ENCODE data around the gene STRIP1.

The STRIP1 gene

DNA sequence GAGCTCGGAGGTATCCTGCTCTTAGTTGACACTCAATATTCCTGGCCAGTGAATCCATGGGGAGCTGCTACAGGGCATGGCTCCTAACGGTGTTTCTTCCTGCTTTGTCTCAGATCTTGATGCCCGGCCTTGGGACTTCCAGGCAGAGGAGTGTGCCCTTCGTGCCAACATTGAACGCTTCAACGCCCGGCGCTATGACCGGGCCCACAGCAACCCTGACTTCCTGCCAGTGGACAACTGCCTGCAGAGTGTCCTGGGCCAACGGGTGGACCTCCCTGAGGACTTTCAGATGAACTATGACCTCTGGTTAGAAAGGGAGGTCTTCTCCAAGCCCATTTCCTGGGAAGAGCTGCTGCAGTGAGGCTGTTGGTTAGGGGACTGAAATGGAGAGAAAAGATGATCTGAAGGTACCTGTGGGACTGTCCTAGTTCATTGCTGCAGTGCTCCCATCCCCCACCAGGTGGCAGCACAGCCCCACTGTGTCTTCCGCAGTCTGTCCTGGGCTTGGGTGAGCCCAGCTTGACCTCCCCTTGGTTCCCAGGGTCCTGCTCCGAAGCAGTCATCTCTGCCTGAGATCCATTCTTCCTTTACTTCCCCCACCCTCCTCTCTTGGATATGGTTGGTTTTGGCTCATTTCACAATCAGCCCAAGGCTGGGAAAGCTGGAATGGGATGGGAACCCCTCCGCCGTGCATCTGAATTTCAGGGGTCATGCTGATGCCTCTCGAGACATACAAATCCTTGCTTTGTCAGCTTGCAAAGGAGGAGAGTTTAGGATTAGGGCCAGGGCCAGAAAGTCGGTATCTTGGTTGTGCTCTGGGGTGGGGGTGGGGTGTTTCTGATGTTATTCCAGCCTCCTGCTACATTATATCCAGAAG lies 19.4 kb downstream of the STRIP1 start:
- peak; percentile 35 for DNase-seq

DNA sequence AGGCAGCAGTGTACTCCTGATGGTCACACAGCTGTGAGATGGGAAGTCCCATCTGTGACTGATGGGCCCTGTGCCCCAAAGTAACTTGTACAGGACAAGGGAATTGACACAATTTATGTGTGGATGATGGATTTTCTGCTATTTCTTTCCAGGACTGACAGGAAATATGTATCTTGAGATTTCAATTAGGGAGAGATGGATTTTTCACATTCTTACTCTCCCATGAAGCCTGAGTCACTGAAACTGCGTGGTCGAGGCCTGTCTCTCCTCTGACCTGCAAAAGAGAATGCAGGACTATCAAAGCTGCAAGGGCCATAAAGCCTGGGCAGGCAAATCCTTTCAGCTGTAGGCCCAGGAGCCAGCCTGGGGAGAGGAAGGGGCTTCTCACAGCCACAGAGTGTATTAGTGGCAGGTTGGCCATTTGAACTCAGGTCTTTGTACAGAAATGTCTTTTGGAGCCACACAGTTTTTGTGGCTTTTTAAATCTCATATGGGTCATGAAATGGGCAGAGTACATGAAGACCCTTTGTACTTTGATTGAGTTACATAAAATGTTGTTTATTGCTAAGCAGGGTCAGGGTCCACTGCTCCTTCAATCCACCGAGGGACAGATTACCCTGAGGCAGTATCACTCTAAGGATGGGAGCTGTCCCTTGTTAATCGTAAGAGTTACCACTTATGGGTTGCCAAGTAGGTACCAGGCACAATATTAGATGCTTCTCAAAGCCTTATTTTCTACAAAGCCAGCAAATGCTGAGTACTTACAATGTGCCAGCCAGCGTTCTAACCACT lies 21.3 kb downstream of the STRIP1 start:
- DNase-seq: no peak

DNA sequence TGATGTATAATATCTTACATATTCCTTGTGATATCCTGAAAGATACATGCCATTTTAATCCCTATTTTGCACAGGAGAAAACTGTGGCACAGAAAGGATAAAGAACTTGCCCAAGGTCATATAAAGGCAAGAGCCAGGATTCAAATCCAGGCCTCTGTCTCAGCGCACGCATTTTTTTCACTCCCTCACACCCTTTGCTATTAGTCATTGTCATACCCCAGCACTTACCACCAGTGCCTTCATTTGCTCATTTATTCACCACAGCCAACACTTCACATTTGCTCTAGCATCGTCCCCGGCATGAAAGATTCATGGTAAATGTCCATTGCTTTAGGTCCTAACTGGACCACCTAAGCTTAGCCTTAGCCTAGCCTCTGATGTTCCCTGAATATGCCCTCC lies 21.9 kb downstream of the STRIP1 start:
- DNase-seq: no peak

DNA sequence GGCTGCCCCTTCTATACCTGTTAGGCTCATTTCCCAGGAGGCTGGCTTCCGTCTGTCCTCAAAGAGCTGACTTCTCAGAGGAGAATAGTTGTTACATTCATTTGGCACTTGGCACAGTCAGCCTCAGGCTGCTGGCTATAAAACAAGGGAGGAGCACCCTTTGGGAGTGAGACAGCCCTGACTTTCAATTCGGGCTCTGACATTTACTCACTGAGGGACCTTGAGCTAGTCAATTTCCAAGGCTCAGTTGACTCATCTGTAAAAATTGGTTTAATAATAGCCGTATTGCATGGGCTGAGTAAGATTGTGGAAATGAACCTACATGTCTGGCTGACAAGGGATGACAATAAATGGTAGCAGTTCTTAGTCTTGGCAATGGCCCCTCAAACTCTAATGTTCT lies 22.4 kb downstream of the STRIP1 start:
- DNase-seq: no peak

DNA sequence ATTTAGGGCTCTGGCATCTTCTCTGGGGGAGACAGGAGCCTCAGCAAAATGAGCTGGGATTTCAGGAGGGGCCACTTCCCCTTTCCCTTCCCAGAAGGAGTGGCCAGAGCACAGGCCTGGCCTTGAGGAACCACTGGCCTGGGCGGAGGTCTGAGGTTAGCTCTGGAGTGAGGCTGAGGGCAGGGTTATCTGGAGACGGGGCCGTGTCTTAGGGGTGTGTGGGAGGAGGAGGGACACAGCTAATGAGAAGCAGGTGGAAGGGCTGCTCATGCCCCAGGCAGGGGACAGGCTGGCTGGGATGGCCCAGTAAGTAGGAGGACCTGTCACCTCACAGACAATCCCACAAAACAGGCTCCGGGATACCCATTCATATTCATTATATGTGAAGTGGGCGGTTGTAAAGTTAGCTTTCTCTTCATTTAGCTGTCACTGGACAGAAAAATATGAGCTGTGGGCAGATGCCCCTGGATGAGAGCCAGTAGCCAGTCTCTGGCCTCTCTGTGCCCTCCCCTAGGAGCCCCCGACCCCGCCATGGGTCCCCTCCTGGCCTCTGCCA lies 23.6 kb downstream of the STRIP1 start:
- no peak for DNase-seq

DNA sequence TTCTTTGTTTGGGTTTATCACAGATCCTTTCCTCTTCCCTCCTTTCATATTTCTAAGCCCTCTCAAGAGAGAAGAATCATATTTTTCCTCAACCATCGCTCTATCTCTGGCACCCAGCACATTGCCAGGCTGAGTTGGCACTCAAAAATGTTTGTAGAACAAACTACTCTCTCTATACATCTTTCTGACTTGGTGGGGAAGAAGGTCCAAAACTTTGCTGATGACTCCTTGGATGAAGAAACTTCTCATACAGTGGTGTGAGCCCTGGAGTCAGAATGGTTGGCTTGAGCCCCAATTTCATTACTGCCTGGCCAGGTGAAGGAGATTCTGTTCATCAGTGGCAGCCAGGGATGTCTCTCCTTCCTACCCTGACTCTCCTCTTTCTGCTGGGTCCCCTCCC lies 24.2 kb downstream of the STRIP1 start:
- no peak for DNase-seq

DNA sequence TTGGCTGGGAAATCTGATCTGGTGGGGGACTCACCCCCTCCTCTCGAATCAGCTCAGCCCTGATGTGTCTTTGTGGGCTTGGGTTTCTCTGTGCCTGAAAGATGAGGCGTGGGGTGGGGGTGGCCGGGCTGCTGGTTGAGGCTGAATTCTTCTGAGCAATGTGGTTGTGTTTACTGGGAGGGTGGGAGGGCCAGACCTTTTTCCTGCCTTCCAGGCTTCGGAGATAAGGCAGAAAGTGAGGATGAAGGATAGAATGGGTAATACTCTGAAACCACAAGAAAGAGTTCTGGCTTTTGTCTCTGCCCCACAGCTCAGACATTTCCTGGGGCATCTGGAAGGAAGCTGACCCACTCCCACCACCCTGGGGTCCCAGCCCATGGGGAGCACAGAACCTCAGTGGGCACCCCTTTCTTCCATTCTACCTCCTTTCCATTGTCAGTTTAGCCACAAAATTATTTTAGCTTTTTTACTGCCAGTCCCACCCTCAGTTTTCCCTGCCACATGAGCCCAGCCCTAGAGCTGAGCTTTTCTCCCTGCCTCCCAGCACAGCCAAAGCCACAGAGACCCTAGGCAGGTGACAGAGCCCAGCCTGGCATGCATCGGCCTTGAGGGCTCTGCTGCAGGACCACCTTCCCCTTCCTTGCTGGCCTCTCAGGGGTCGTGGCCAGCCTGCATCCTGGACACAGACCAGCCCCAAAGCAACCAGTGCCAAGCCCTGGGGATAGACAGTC lies 24.9 kb downstream of the STRIP1 start:
- no peak for DNase-seq

DNA sequence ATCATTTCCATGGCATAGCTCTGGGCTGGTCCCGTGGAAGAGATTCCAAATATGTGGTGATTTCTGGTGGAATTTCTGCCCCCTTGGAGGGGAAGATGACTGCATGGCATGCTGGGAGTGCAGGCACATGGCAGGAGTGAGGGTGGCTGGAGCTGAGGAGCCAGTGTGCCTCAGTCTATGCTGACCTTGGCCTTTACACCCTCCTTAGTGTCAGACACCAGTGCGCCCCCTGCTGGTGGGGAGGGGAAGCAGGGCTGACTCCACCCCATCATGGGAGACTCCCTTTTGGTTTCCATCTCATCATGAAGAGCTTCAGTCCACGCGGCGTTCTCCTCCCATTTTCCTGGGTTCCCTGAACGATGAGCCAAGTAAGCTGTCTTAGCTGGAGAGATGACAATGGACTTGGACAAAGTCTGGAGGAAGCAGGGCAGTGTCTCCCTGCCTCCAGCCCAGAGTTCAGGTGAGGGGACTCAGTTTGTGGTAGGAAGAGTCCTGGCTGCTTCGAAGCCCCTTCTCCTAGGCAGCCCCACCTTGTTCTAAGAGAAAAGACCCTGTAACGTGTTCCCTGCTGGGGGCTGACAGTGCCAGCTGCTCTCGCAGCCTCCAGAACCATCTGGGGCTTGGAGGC lies 25.7 kb downstream of the STRIP1 start:
- DNase-seq: no peak

DNA sequence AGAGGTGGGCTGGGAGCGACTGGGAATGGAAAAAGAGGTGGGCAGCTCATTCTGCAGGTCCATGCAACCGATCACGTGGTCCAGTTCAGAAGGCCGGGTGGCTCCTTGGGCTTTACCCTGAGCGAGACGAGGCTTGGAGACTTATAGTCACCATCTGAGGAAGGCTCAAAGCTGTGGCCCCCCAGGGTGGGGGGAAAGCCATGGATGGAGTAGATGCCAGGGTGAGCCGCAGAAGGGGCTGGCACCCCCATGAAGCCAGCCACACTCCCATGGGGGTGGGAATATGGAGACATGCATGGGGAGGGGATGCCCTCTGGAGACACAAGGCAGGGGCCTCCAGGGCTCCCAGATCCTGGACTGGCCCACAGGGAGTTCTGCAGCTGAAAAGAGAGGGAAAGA lies 26.2 kb downstream of the STRIP1 start:
- DNase-seq: no peak

DNA sequence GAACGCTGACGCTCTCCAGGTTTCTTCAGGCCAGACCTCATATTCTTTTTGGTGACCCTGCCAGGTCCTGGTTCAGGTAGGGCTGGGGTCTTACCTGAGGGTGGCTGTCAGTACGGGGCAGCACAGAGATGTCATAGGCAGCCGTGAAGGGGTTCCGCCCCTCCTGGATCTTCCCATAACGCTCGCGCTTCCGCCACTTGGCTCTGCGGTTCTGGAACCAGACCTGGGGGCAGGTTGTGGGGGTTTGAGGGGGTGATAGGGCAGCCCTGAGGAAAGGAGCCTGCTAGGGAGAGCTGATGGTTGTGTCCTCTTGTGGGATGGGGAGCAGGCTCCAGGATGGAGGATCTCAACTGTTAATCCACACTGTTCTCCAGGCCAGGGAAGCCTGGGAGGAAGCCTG lies 26.9 kb downstream of the STRIP1 start:
- no peak for DNase-seq

DNA sequence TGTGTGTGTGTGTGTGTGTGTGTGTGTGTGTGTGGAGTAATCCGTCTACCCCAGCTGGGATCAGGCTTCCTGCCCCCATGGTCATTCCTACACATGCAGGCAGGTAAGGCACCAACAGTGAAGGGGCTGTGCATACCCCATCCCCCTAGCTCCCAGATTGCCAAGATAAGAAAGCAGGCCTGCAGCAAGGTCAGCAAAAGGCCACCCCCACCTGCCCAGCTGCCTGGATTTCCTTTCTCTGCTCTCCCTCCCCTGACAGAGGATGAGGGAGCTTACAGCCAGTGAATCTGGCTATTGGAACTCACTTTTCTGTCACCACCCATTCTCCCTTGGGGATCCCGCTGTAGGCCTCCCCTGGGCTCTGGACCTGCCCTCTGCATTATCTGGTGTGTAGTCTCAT lies 28.2 kb downstream of the STRIP1 start:
- no peak for DNase-seq

DNA sequence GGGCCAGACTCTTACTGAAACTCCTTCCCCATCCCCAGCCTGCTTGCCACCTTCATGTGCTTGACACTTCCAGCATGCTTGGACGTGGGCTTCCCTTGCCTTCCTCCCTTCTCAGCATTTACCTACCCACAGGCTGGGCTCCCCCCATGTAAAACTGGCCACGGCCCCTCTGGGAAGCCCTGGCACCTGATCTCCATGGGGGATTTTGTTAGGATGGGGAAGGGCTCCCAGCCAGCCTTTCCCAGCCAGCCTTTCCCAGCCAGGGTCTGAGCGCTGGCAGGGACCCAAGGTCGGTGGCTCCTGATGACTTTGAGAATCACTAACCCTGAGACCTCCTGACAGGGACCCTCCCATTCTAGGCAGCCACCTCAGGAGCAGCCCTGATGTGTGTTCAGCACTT lies 29.4 kb downstream of the STRIP1 start:
- no peak for DNase-seq

DNA sequence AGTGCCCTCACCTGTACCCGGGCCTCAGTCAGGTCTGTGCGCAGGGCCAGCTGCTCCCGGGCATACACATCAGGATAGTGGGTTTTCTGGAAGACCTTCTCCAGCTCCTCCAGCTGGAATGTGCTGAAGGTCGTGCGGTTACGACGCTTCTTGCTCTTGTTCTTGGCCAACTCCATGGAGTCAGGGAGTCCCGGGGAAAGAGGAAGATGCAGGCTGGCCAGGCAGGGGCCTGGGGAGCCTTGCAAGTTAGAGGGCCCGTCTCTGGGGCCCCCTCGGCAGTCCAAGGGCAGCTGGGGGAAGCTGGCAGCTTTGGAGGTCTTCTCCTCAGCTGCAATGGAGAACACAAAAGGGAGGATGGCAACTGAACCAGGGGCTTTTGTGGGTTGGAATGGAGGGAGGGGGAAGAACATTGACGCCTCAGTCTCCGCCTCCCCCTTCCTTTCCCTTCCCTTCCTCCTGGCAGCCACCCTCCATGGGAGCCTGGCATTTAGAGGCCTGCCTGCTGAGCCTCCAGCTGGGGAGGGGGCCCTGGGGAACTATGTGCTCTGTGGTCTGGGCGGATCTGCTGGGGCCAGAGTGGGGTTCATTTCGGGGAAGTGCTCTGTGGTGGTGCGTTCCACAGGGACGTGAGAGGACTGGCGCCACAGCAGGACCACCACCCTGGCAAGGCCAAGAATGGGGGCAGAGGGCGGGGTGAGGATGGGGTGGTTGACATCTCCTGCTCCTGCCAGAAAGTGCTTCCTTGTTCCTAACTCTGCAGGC lies 30.3 kb downstream of the STRIP1 start:
- no peak for DNase-seq

DNA sequence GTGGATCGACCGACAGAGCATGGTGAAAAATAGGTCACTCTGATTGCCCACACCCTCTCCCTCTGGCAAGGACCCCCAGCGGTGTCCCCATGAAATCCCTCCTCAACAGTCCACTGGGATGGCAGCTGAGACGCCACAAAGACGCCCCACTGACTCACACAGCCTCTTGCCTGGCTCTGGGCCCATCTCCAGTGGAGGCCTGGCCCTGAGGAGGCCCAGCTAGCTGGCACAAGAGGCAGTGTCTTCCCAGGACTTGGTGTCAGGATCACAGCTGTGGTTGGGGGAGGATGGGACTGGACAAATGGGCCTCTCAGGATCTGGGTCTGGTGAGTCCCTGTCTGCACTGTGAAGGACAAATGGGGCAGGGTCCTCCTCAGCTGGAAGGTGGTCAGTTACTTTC lies 31.4 kb downstream of the STRIP1 start:
- no peak for DNase-seq

DNA sequence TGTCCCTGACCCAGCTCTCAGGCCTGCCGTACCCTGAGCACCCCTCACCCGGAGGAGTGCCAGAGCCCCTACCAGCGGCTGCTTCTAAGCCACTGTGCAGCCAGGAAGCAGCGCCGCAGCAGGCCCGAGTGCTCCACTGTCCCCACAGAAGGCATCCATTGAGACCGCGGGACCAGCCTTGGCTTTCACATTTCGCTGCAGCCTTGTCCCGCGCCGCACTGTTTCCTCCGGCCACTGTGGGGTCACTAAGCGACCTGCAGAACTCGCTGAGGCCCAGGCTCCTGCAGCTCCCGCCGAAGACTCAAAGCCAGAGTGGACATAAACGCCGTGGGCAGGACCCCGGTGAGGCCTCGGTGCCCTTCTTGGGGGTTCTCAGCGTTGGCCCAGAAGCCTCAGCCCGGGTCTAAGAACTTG lies 33.1 kb downstream of the STRIP1 start:
- no peak for DNase-seq

DNA sequence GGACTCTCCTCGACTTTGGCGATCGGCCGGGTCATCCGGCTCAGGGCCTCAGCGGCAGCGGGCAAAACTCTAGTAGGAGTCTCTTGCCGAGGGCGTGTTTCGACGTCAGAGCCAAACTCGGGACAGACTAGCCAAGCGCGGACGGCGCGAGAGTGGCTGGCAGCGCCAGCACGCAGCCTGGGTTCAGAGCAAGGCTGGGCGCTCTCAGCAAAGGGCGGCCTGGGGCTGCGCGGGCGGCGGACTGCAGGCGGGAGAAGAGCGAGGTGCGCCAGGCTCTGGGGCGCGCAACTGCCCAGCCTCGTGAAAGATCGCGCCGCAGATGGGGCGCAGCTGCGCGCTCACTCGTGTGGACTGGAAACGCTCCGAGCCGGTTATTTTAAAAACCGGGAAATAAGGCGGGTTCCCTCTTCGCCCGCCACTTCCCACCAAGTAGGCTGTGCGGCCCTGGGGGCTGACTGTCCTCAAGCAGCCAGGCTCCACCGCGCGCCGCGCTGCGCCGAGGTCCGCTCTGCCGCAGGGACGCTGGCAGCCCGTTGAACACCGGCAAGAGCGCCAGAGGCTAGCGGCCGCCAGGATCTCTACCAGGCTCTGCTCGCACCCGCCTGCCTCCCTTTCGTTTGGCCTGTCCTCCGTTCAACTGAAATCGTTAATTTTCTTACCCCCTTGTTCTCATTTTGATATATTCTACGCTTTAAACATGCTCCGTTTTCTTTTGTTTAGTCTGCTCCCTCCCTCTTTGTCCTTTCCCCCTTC lies 33.6 kb downstream of the STRIP1 start:
- no peak for DNase-seq

DNA sequence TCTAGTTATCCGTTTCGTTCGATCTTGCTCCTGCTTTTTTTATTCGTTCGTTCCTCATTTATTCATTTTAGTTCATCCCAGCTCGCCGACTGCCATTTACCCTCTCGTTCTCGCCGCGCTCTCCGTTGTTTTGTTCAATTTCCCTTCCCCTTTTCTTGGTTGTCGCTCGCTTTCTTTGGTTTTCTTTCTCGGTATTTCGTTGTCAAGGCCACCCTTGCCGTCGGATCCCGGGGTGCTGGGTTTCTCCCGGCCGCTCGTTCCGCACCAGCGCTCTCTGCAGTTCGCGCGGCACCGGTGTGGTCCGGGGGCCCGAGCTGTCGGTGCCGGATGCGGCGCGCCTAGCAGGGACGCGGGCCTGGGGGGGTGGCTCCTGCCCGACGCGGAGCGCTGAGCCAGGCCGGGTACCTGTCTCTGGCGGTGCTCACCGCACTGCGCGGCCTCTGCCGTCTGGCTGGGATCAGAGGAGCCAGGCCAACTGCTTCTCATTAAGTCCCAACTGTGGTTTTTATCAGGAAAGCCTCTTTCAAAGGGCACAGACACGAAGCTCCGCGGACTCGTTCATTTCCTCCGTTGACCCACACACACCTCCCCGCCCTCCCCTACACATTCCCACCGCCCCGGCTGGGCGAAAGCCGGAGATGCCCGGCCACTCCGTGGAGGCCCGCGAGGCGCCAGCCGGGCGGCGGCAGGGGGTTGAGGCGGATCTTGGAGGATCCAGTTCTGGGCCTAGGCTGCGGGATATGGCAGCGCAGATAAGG lies 34.4 kb downstream of the STRIP1 start:
- no peak for DNase-seq

DNA sequence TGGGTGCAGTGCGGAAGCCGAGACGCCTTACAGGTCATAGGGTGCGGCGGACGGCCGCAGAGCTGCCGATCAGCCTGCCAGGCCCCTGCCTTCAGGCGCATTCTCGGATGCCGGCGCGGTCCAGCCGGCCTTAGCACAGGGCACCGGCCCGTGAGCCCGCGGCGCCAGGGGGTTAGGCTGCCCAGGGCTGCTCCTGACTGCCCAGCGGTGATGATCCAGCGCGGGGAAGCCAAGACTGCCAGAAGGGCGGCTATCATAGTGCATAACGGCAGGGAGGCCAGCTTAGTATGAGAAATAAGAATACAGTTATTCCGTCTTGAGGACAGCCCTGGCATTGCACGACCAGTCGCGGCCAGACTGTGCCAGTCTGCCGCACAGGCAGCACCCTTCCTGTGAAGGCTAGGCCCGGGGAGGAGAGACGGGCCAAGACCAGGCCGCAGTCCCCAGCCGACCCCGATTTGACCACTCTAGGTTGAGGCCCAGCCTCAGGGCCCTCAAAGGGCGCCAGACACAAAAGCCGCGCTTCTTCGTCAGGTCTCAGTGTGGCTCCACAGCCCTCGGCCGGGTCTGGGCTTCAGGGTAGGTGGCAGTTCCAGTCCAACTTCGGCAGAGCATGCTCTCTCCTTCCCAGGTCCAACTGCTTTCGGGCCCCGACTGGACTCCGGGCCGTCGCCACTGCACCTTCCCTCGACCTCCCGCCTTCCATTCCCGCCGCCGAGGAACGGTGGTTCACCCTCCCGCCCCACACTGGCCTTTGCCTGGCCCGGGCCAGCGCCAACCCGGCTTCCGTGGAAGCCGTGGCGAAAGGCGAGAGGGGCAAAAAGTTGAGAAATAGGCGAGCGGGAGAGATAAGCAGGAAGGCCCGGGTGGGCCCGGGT lies 35.2 kb downstream of the STRIP1 start:
- no peak for DNase-seq

DNA sequence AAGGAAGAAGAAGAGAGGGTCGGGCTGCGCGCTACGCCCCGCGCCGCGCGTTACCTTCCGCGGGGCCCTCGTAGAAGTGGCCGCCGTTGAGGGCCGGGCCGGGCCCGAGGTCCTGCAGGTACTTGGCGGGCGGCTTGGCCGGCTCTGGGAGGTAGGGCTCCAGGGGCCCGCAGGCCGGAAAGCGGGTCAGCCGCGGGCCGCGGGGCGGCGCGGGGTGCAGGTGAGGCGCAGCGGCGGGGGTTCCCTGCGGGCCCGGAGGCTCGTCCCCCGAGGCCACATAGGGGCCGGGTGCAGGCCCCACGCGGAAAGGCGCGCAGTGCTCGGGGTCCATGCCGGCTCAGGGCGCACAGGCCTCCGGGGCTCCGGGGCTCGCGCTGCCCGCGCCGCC lies 35.9 kb downstream of the STRIP1 start:
- no peak for DNase-seq

All from NCI-H2107 (cell line).